IMR-90 (cell line): ENCODE results near the gene CDADC1. TPM values are rescaled to one million over a fixed set of nuclear protein-coding genes. Genes with fewer than 3 reads are reported as not detected.

Experiments
- ATAC-seq: fragments of 200-7000 bp; cut with Tn5 transposase; 2 replicates; pipeline ENCODE4 v1.9.1; 2020; ENCODE audit warnings: low read depth, mild to moderate bottlenecking, moderate library complexity
- BruUV-seq: library from RNA; stranded (reverse); fragments of 400-500 nt; replicated peaks from 2 replicates; lab custom pipeline; 2021; lab: Mats Ljungman, UMichigan
- CTCF ChIA-PET: fragments of 300-600 bp; formaldehyde crosslinking; extraction: SDS; loops from one replicate; lab custom pipeline; 2021; ENCODE audit warnings: antibody characterized with exemption; lab: Yijun Ruan, JAX
- POLR2A ChIA-PET: fragments of 300-600 bp; sonication (Branson Sonifier 250); formaldehyde crosslinking; loops from one replicate; lab custom pipeline; 2022; ENCODE audit warnings: antibody characterized with exemption; ENCODE audit not compliant: unreplicated experiment; lab: Charles Lee
- DNase-seq: peaks from one replicate; pipeline ENCODE4 v3.0.0; 2013
- H2AFZ ChIP-seq: replicated peaks from 2 replicates; pipeline ENCODE3; 2013; ENCODE audit warnings: low read length, mild to moderate bottlenecking; ENCODE audit not compliant: poor library complexity
- H2AK5ac ChIP-seq: 2 replicates; pipeline ENCODE4 v1.6.1; 2013; ENCODE audit warnings: low read depth, low read length, inconsistent platforms
- H2AK9ac ChIP-seq: replicated peaks from 2 replicates; pipeline ENCODE3; 2013; ENCODE audit warnings: mild to moderate bottlenecking, low read depth, low read length, moderate library complexity; ENCODE audit not compliant: poor library complexity
- H2BK120ac ChIP-seq: 2 replicates; pipeline ENCODE4 v1.6.1; 2013; ENCODE audit warnings: low read depth, low read length, inconsistent platforms
- H2BK15ac ChIP-seq: 3 replicates; pipeline ENCODE4 v1.6.1; 2013; ENCODE audit warnings: low read depth, low read length, inconsistent platforms
- H2BK20ac ChIP-seq: 2 replicates; pipeline ENCODE4 v1.6.1; 2013; ENCODE audit warnings: low read depth, mild to moderate bottlenecking, inconsistent platforms, low read length, moderate library complexity
- H2BK5ac ChIP-seq: 2 replicates; pipeline ENCODE4 v1.6.1; 2013; ENCODE audit warnings: mild to moderate bottlenecking, low read depth, low read length, inconsistent platforms; ENCODE audit not compliant: poor library complexity, severe bottlenecking
- H3K14ac ChIP-seq: replicated peaks from 2 replicates; pipeline ENCODE4 v1.6.1; 2013; ENCODE audit warnings: low read depth, low read length, inconsistent platforms
- H3K18ac ChIP-seq: 2 replicates; pipeline ENCODE4 v1.6.1; 2013; ENCODE audit warnings: low read depth, low read length, control low read depth
- H3K23ac ChIP-seq: 2 replicates; pipeline ENCODE4 v1.6.1; 2013; ENCODE audit warnings: low read depth, low read length, inconsistent platforms
- H3K27ac ChIP-seq: 2 replicates; pipeline ENCODE4 v1.5.1; 2013; ENCODE audit warnings: mild to moderate bottlenecking, control low read depth, low read length; ENCODE audit not compliant: insufficient read depth
- H3K27me3 ChIP-seq: 2 replicates; pipeline ENCODE4 v1.6.1; 2013; ENCODE audit warnings: low read length; ENCODE audit not compliant: control insufficient read depth, insufficient read depth
- H3K36me3 ChIP-seq: 2 replicates; pipeline ENCODE4 v1.6.1; 2013; ENCODE audit warnings: low read length, mixed read lengths; ENCODE audit not compliant: control insufficient read depth, insufficient read depth
- H3K4ac ChIP-seq: 2 replicates; pipeline ENCODE4 v1.6.1; 2013; ENCODE audit warnings: low read depth, low read length, inconsistent platforms
- H3K4me1 ChIP-seq: 2 replicates; pipeline ENCODE4 v1.6.1; 2013; ENCODE audit warnings: low read length, mixed read lengths; ENCODE audit not compliant: control insufficient read depth, insufficient read depth
- H3K4me2 ChIP-seq: 2 replicates; pipeline ENCODE4 v1.6.1; 2013; ENCODE audit warnings: low read depth, mild to moderate bottlenecking, control low read depth, low read length, moderate library complexity
- H3K4me3 ChIP-seq: 2 replicates; pipeline ENCODE4 v1.5.1; 2013; ENCODE audit warnings: low read depth, mild to moderate bottlenecking, control low read depth, low read length, moderate library complexity; ENCODE audit not compliant: insufficient read depth
- H3K56ac ChIP-seq: 2 replicates; pipeline ENCODE4 v1.6.1; 2013; ENCODE audit warnings: low read length, inconsistent platforms; ENCODE audit not compliant: insufficient read depth; ENCODE audit errors: extremely low read depth
- H3K79me1 ChIP-seq, 2 experiments: 2 replicates each; pipeline ENCODE4 v1.6.1; 2013; ENCODE audit warnings: low read length in 2 of 2, inconsistent platforms in 1 of 2, low read depth in 1 of 2
- H3K9ac ChIP-seq: 2 replicates; pipeline ENCODE4 v1.6.1; 2013; ENCODE audit warnings: low read depth, low read length, control low read depth
- H3K9me1 ChIP-seq: 2 replicates; pipeline ENCODE4 v1.6.1; 2013; ENCODE audit warnings: low read length, inconsistent platforms; ENCODE audit not compliant: insufficient read depth
- H3K9me3 ChIP-seq: 2 replicates; pipeline ENCODE4 v1.6.1; 2013; ENCODE audit warnings: low read length; ENCODE audit not compliant: control insufficient read depth, insufficient read depth
- H4K20me1 ChIP-seq: 2 replicates; pipeline ENCODE4 v1.6.1; 2013; ENCODE audit warnings: low read length, inconsistent platforms; ENCODE audit not compliant: insufficient read depth
- H4K5ac ChIP-seq: 2 replicates; pipeline ENCODE4 v1.6.1; 2013; ENCODE audit warnings: mild to moderate bottlenecking, low read depth, low read length, control low read depth
- H4K8ac ChIP-seq, 2 experiments: 2 replicates each; pipeline ENCODE4 v1.6.1; 2013; ENCODE audit warnings: low read depth in 2 of 2, low read length in 2 of 2, control low read depth in 1 of 2, inconsistent platforms in 1 of 2
- H4K91ac ChIP-seq: 2 replicates; pipeline ENCODE4 v1.6.1; 2013; ENCODE audit warnings: low read depth, low read length, inconsistent platforms; ENCODE audit not compliant: insufficient read depth
- CHD1 ChIP-seq: IDR thresholded peaks from 2 replicates; pipeline ENCODE4 v1.6.1; 2012; ENCODE audit warnings: low read depth, low read length, improper control_type of control experiment
- ELK1 ChIP-seq: fragments of 150-350 bp; IDR thresholded peaks from 2 replicates; pipeline ENCODE4 v1.6.1; 2016; ENCODE audit warnings: low read depth, mild to moderate bottlenecking, low read length, moderate library complexity, borderline replicate concordance
- MXI1 ChIP-seq: IDR thresholded peaks from 2 replicates; pipeline ENCODE4 v1.6.1; 2012; ENCODE audit warnings: low read depth, mild to moderate bottlenecking, low read length, moderate library complexity, borderline replicate concordance
- NFE2L2 ChIP-seq: fragments of 150-350 bp; IDR thresholded peaks from 2 replicates; pipeline ENCODE4 v1.6.1; 2016; ENCODE audit warnings: low read depth, mild to moderate bottlenecking, low read length
- RAD21 ChIP-seq: IDR thresholded peaks from 2 replicates; pipeline ENCODE4 v1.6.1; 2012; ENCODE audit warnings: low read length, improper control_type of control experiment
- WGBS, 2 experiments: methylation state at CpG; one replicate each; pipeline versions ENCODE4 v1.1.5 to v1.1.7; 2013; ENCODE audit warnings: missing lambda C conversion rate in 2 of 2; ENCODE audit not compliant: insufficient read length in 1 of 2; ENCODE audit errors: extremely low coverage in 2 of 2; 5-methylcytosine and 5-hydroxymethylcytosine counted together
- dilution Hi-C: fragments of 300-500 bp; cut with HindIII; formaldehyde crosslinking; loops from one replicate; pipeline ENCODE4 v1.14.3; 2018; ENCODE audit warnings: low sequenced_read_pairs; ENCODE audit not compliant: unreplicated experiment
- in situ Hi-C: fragments of 300-500 bp; cut with MboI; formaldehyde crosslinking; loops from 3 replicates; pipeline ENCODE4 v1.14.3; 2019; ENCODE audit warnings: low sequenced_read_pairs, inconsistent platforms, mixed read lengths
- intact Hi-C: fragments of 100-400 bp; cut with micrococcal nuclease; formaldehyde crosslinking; loops from 2 replicates; pipeline ENCODE4 v1.10.0; 2022
- polyA plus RNA-seq, 3 experiments: library from polyadenylated mRNA; depleted of rRNA; stranded (reverse); fragments of >200 nt; gene quantifications; 2 replicates each; pipeline ENCODE4 v1.2.3, GENCODE V29; 2012; ENCODE audit warnings: low replicate concordance in 1 of 3
- total RNA-seq: library from RNA; depleted of rRNA; stranded (reverse); fragments of >200 nt; gene quantifications from 2 replicates; pipeline ENCODE4 v1.2.3, GENCODE V29; 2012

The CDADC1 gene
- total and polyA plus RNA-seq, 2 of the 4 experiments (the other 2 are of a cell fraction) = 0.54 to 2.6 TPM

GRCh38 chr13:49210669-49211068 lies 37.1 kb upstream of the CDADC1 start:
- H3K56ac ChIP-seq = no peak overlapping the region
- H3K4me2 ChIP-seq = no peak overlapping the region
- H3K36me3 ChIP-seq = peaks cover 20% of the 10 kb centered on the region
- H2AFZ ChIP-seq = no peak overlapping the region
- no peak overlapping the region for H3K14ac ChIP-seq
- no peaks in the 10 kb centered on the region for H3K27me3 ChIP-seq
- no peak overlapping the region for H3K27ac ChIP-seq
- H2BK20ac ChIP-seq = no peak overlapping the region
- no peaks in the 10 kb centered on the region for H3K9me3 ChIP-seq
- H2AK5ac ChIP-seq = no peak overlapping the region
- DNase-seq (no peak), ATAC-seq (no peak)
- POLR2A ChIA-PET = no interaction called here
- no peak overlapping the region for H2BK120ac ChIP-seq
- H2BK5ac ChIP-seq = no peak overlapping the region
- in situ Hi-C loops (no loop called here), intact Hi-C loops (no loop called here), dilution Hi-C loops (no loop called here)
- no peaks in the 10 kb centered on the region for H3K4me1 ChIP-seq
- no peak overlapping the region for H2AK9ac ChIP-seq
- H4K5ac ChIP-seq = no peak overlapping the region
- H4K91ac ChIP-seq = no peak overlapping the region
- H3K9ac ChIP-seq = no peak overlapping the region
- H3K23ac ChIP-seq = no peak overlapping the region
- no peak overlapping the region for H3K18ac ChIP-seq
- H3K79me1 ChIP-seq = no peaks in the 10 kb centered on the region
- WGBS, 2 experiments = 100% methylated on average over 4 of the region's 5 CpGs; no CpG with 5 or more reads in 1 of the 2 experiments
- H2BK15ac ChIP-seq = no peak overlapping the region
- no peaks in the 10 kb centered on the region for H3K9me1 ChIP-seq
- H3K4ac ChIP-seq = no peak overlapping the region
- no peaks in the 10 kb centered on the region for H4K20me1 ChIP-seq
- TF ChIP-seq CHD1 (no peak), RAD21 (no peak), MXI1 (no peak), ELK1 (no peak), NFE2L2 (no peak)
- no TSS peak for BruUV-seq
- H3K4me3 ChIP-seq = no peak overlapping the region
- H4K8ac ChIP-seq = no peak overlapping the region
- CTCF ChIA-PET = interaction anchor here (0.7 to 1.0 kb wide), 2 partner anchors 13 to 381 kb away, joined by 3 read pairs; no protein-coding TSS in a partner anchor
